ENCODE data around the gene OR2T33. TPM values are rescaled to one million over a fixed set of nuclear protein-coding genes. Genes with fewer than 3 reads are reported as not detected.

The OR2T33 gene
- total RNA-seq (not detected in 2 replicates), polyA plus RNA-seq (not detected in 2 replicates), polyA minus RNA-seq (not detected in 2 replicates), Bru-seq, nascent RNA (not detected), BruChase-seq, experiment 1, labeled RNA remaining after a 6-hour chase (not detected), BruChase-seq, experiment 2, labeled RNA remaining after a 2-hour chase (not detected)
- polyA plus RNA-seq (2011; cell fraction: cytosol; rRNA removed): not detected in 2 replicates
- not detected in 2 replicates for polyA plus RNA-seq (2011; cell fraction: nucleus; rRNA removed)
- polyA plus RNA-seq (2012): not detected in 2 replicates
- not detected for polyA minus RNA-seq (2011; cell fraction: cytosol; rRNA and poly(A)+ RNA removed)
- not detected in 2 replicates for polyA minus RNA-seq (2011; cell fraction: nucleus; rRNA and poly(A)+ RNA removed)
- long read RNA-seq: 0 reads

GRCh38 chr1:248277876-248278275 lies at the start of gene OR2T33:
Gene OR2T33, minus strand, starts transcription at chr1:248277976. Its CDS starts 4,162 bp downstream, at chr1:248273814.
- peaks cover 2% of the 10 kb centered on the region for H3K9me3 ChIP-seq (replicated peaks; ENCODE audit: control insufficient read depth, insufficient read depth, low read length)
- FAIRE-seq: no peak
- no peak within 1 kb of the TSS for H3K9ac ChIP-seq (replicated peaks; ENCODE audit: extremely low read depth, insufficient read depth, low read length)
- TF ChIP-seq EZH2 (IDR thresholded peaks at IDR 0.05; ENCODE audit: borderline replicate concordance, low read depth, low read length, severe bottlenecking) (no peak), MYC (IDR thresholded peaks at IDR 0.05; ENCODE audit: low read depth, low read length) (no peak)
- no peaks in the 10 kb centered on the region for H3K79me2 ChIP-seq (ENCODE audit: control insufficient read depth, insufficient read depth, low read length)
- H3K36me3 ChIP-seq (ENCODE audit: control insufficient read depth in 2 of 2, extremely low read depth in 1 of 2, insufficient read depth in 2 of 2, low read length in 2 of 2): no peaks in the 10 kb centered on the region
- H4K20me1 ChIP-seq (replicated peaks; ENCODE audit: control insufficient read depth, extremely low read depth, insufficient read depth, low read length): no peaks in the 10 kb centered on the region
- H3K27ac ChIP-seq (ENCODE audit: insufficient read depth, low read depth, low read length): no peak within 1 kb of the TSS
- H3K9me1 ChIP-seq (replicated peaks; ENCODE audit: control insufficient read depth, extremely low read depth, insufficient read depth, low read length): no peaks in the 10 kb centered on the region
- ChIA-PET CTCF (no interaction called here), POLR2A (no interaction called here)
- H3K27me3 ChIP-seq (ENCODE audit: control insufficient read depth in 2 of 2, insufficient read depth in 2 of 2, low read length in 2 of 2): no peaks in the 10 kb centered on the region
- intact Hi-C loops (cut with micrococcal nuclease) (no loop called here), dilution Hi-C loops (cut with MboI; ENCODE audit: extremely low pct_ligation_motif_present, low sequenced_read_pairs) (no loop called here)
- BruUV-seq (replicated peaks): no TSS peak
- H2AFZ ChIP-seq (ENCODE audit: low read depth, low read length): no peak within 1 kb of the TSS
- DNase-seq (ENCODE audit: low read depth, low spot score): no peak
- no peaks in the 10 kb centered on the region for H3K4me1 ChIP-seq (ENCODE audit: control insufficient read depth, extremely low read depth, insufficient read depth, low read length)
- no peak within 1 kb of the TSS for H3K4me2 ChIP-seq (ENCODE audit: insufficient read depth, low read length)
- no peak within 1 kb of the TSS for H3K4me3 ChIP-seq (replicated peaks in 1 of 3; ENCODE audit: insufficient read depth in 1 of 3, low read depth in 1 of 3, low read length in 3 of 3)

GRCh38 chr1:248324468-248324867 lies 46.7 kb upstream of the OR2T33 start, which contains the start of gene OR2M7:
Gene OR2M7, minus strand, starts transcription at chr1:248324568. Its CDS starts 0 bp downstream, at chr1:248324568.
- Histone ChIP-seq H4K20me1 (replicated peaks; ENCODE audit: control insufficient read depth, extremely low read depth, insufficient read depth, low read length) (no peaks in the 10 kb centered on the region), H3K9me3 (replicated peaks; ENCODE audit: control insufficient read depth, insufficient read depth, low read length) (no peaks in the 10 kb centered on the region), H3K4me3 (replicated peaks in 1 of 3; ENCODE audit: insufficient read depth in 1 of 3, low read depth in 1 of 3, low read length in 3 of 3) (no peak within 1 kb of the TSS), H3K9ac (replicated peaks; ENCODE audit: extremely low read depth, insufficient read depth, low read length) (no peak within 1 kb of the TSS), H3K4me1 (ENCODE audit: control insufficient read depth, extremely low read depth, insufficient read depth, low read length) (no peaks in the 10 kb centered on the region), H3K36me3 (ENCODE audit: control insufficient read depth in 2 of 2, extremely low read depth in 1 of 2, insufficient read depth in 2 of 2, low read length in 2 of 2) (no peaks in the 10 kb centered on the region), H3K4me2 (ENCODE audit: insufficient read depth, low read length) (no peak within 1 kb of the TSS), H3K27me3 (ENCODE audit: control insufficient read depth in 2 of 2, insufficient read depth in 2 of 2, low read length in 2 of 2) (no peaks in the 10 kb centered on the region), H3K79me2 (ENCODE audit: control insufficient read depth, insufficient read depth, low read length) (no peaks in the 10 kb centered on the region), H3K9me1 (replicated peaks; ENCODE audit: control insufficient read depth, extremely low read depth, insufficient read depth, low read length) (no peaks in the 10 kb centered on the region), H3K27ac (ENCODE audit: insufficient read depth, low read depth, low read length) (no peak within 1 kb of the TSS), H2AFZ (ENCODE audit: low read depth, low read length) (no peak within 1 kb of the TSS)
- dilution Hi-C loops (cut with MboI; ENCODE audit: extremely low pct_ligation_motif_present, low sequenced_read_pairs) (no loop called here), intact Hi-C loops (cut with micrococcal nuclease) (no loop called here)
- ChIA-PET CTCF (no interaction called here), POLR2A (no interaction called here)
- FAIRE-seq (no peak), DNase-seq (ENCODE audit: low read depth, low spot score) (no peak)
- no TSS peak for BruUV-seq (replicated peaks)
- TF ChIP-seq FOS (IDR thresholded peaks at IDR 0.05; ENCODE audit: borderline replicate concordance, insufficient read depth, low read length): no peak
- TF ChIP-seq EZH2 (IDR thresholded peaks at IDR 0.05; ENCODE audit: borderline replicate concordance, low read depth, low read length, severe bottlenecking): no peak
- TF ChIP-seq POLR2A (IDR thresholded peaks at IDR 0.05; ENCODE audit: low read depth, low read length): no peak
- no peak for TF ChIP-seq JUN (IDR thresholded peaks at IDR 0.05; ENCODE audit: borderline replicate concordance, insufficient read depth, insufficient read length, low read depth)
- no peak for TF ChIP-seq GATA2 (IDR thresholded peaks at IDR 0.05; ENCODE audit: insufficient read depth, insufficient read length, low read depth, low read length)
- TF ChIP-seq POLR2AphosphoS5 (IDR thresholded peaks at IDR 0.05; ENCODE audit: insufficient read depth, low read depth, low read length): no peak
- TF ChIP-seq, protein P1, sequence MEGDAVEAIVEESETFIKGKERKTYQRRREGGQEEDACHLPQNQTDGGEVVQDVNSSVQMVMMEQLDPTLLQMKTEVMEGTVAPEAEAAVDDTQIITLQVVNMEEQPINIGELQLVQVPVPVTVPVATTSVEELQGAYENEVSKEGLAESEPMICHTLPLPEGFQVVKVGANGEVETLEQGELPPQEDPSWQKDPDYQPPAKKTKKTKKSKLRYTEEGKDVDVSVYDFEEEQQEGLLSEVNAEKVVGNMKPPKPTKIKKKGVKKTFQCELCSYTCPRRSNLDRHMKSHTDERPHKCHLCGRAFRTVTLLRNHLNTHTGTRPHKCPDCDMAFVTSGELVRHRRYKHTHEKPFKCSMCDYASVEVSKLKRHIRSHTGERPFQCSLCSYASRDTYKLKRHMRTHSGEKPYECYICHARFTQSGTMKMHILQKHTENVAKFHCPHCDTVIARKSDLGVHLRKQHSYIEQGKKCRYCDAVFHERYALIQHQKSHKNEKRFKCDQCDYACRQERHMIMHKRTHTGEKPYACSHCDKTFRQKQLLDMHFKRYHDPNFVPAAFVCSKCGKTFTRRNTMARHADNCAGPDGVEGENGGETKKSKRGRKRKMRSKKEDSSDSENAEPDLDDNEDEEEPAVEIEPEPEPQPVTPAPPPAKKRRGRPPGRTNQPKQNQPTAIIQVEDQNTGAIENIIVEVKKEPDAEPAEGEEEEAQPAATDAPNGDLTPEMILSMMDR (IDR thresholded peaks at IDR 0.05; ENCODE audit: extremely low read depth in 1 of 2, insufficient read depth in 1 of 2, low read depth in 1 of 2, low read length in 2 of 2): no peak
- no peak for TF ChIP-seq MYC (IDR thresholded peaks at IDR 0.05; ENCODE audit: low read depth, low read length)
- no peak for TF ChIP-seq MAX (IDR thresholded peaks at IDR 0.05; ENCODE audit: insufficient read depth, insufficient read length)
